HL-60 (cell line): Measurements from ENCODE around the gene MICOS13.

Source experiments
- DNase-seq, 2 experiments: peaks; one replicate each; pipeline ENCODE4 v3.0.0-alpha.2; 2010 to 2020; ENCODE audit warnings: low read depth in 1 of 2, low spot score in 1 of 2
- H3K27ac ChIP-seq: fragments of 250-450 bp; sonication (Bioruptor Pico); replicated peaks from 2 replicates; pipeline ENCODE4 v1.5.1; 2020; ENCODE audit warnings: mild to moderate bottlenecking, moderate library complexity
- H3K27me3 ChIP-seq: fragments of 250-450 bp; sonication (Bioruptor Pico); 2 replicates; pipeline ENCODE4 v1.5.1; 2021; ENCODE audit warnings: mild to moderate bottlenecking, moderate library complexity; ENCODE audit not compliant: insufficient read depth, poor library complexity, severe bottlenecking
- H3K4me3 ChIP-seq: replicated peaks from 2 replicates; pipeline ENCODE4 v1.5.1; 2011; ENCODE audit warnings: mild to moderate bottlenecking, control low read depth, low read length; ENCODE audit not compliant: insufficient read depth
- GABPA ChIP-seq: IDR thresholded peaks from 2 replicates; pipeline ENCODE4 v1.6.1; 2012; ENCODE audit warnings: low read depth
- POLR2AphosphoS5 ChIP-seq: IDR thresholded peaks from 2 replicates; pipeline ENCODE4 v1.6.1; 2012; ENCODE audit warnings: low read depth
- SPI1 ChIP-seq: IDR thresholded peaks from 2 replicates; pipeline ENCODE4 v1.6.1; 2012; ENCODE audit warnings: low read depth, mild to moderate bottlenecking, borderline replicate concordance
- TF ChIP-seq, protein P1 (sequence below): IDR thresholded peaks from 2 replicates; pipeline ENCODE4 v1.6.1; 2012; ENCODE audit warnings: low read depth; ENCODE audit not compliant: insufficient replicate concordance
- TF ChIP-seq, protein P2 (sequence below): IDR thresholded peaks from one replicate; pipeline ENCODE4 v1.5.1; 2011; ENCODE audit warnings: low read length, control low read depth, inconsistent platforms; ENCODE audit not compliant: insufficient read depth

Gene MICOS13

GRCh38 chr19:5695649-5696195, 15.4 kb upstream of the MICOS13 start:
- no peak for DNase-seq
- H3K4me3 ChIP-seq = no peak overlapping the region
- H3K27ac ChIP-seq = no peak overlapping the region
- TF ChIP-seq, protein P1, sequence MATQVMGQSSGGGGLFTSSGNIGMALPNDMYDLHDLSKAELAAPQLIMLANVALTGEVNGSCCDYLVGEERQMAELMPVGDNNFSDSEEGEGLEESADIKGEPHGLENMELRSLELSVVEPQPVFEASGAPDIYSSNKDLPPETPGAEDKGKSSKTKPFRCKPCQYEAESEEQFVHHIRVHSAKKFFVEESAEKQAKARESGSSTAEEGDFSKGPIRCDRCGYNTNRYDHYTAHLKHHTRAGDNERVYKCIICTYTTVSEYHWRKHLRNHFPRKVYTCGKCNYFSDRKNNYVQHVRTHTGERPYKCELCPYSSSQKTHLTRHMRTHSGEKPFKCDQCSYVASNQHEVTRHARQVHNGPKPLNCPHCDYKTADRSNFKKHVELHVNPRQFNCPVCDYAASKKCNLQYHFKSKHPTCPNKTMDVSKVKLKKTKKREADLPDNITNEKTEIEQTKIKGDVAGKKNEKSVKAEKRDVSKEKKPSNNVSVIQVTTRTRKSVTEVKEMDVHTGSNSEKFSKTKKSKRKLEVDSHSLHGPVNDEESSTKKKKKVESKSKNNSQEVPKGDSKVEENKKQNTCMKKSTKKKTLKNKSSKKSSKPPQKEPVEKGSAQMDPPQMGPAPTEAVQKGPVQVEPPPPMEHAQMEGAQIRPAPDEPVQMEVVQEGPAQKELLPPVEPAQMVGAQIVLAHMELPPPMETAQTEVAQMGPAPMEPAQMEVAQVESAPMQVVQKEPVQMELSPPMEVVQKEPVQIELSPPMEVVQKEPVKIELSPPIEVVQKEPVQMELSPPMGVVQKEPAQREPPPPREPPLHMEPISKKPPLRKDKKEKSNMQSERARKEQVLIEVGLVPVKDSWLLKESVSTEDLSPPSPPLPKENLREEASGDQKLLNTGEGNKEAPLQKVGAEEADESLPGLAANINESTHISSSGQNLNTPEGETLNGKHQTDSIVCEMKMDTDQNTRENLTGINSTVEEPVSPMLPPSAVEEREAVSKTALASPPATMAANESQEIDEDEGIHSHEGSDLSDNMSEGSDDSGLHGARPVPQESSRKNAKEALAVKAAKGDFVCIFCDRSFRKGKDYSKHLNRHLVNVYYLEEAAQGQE = no peak
- peak; percentile 55; the same call in 1 of the 2 replicates for TF ChIP-seq POLR2AphosphoS5
- no peaks in the 10 kb centered on the region for H3K27me3 ChIP-seq

DNA sequence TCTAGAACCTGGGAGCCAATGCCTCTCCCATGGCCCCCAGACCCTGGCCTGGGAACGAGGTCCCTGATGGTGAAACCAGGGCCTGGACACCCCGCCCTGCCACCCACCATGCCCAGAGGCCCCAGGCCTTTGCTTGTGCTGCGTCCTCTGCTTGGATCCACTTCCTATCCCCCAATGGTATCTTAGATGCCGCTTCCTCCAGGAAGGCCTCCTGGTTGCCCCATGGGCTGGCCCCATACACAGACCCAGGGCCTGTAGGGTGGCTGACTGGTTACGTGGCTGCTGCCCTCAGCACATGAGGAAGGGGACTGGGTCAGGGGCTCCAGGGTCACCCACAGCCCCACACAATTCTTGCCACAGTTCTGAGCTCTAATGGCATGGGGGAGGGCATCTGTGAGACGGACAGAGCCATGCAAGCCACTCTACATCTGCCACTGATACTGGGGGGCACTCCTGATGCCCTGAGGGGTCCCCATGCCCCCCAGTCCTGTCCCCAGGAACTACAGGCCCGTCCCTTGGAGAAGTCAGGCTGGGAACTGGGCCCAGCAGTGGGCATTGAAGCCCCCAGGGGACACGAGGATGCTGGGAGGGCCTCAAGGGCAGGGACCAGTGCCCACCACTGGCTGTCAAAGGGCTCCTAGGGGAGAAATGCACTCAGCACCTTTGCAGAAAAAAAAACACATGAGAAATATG, 14.8 kb upstream of the MICOS13 start:
- no peak for DNase-seq
- TF ChIP-seq GABPA = no peak
- no peak for TF ChIP-seq POLR2AphosphoS5
- no peak for TF ChIP-seq SPI1
- TF ChIP-seq, protein P2, sequence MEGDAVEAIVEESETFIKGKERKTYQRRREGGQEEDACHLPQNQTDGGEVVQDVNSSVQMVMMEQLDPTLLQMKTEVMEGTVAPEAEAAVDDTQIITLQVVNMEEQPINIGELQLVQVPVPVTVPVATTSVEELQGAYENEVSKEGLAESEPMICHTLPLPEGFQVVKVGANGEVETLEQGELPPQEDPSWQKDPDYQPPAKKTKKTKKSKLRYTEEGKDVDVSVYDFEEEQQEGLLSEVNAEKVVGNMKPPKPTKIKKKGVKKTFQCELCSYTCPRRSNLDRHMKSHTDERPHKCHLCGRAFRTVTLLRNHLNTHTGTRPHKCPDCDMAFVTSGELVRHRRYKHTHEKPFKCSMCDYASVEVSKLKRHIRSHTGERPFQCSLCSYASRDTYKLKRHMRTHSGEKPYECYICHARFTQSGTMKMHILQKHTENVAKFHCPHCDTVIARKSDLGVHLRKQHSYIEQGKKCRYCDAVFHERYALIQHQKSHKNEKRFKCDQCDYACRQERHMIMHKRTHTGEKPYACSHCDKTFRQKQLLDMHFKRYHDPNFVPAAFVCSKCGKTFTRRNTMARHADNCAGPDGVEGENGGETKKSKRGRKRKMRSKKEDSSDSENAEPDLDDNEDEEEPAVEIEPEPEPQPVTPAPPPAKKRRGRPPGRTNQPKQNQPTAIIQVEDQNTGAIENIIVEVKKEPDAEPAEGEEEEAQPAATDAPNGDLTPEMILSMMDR = no peak
- TF ChIP-seq, protein P1 = no peak
- H3K27ac ChIP-seq = no peak overlapping the region
- H3K4me3 ChIP-seq = no peak overlapping the region
- no peaks in the 10 kb centered on the region for H3K27me3 ChIP-seq

GRCh38 chr19:5694167-5694955, 14.0 kb upstream of the MICOS13 start:
- DNase-seq = no peak

DNA sequence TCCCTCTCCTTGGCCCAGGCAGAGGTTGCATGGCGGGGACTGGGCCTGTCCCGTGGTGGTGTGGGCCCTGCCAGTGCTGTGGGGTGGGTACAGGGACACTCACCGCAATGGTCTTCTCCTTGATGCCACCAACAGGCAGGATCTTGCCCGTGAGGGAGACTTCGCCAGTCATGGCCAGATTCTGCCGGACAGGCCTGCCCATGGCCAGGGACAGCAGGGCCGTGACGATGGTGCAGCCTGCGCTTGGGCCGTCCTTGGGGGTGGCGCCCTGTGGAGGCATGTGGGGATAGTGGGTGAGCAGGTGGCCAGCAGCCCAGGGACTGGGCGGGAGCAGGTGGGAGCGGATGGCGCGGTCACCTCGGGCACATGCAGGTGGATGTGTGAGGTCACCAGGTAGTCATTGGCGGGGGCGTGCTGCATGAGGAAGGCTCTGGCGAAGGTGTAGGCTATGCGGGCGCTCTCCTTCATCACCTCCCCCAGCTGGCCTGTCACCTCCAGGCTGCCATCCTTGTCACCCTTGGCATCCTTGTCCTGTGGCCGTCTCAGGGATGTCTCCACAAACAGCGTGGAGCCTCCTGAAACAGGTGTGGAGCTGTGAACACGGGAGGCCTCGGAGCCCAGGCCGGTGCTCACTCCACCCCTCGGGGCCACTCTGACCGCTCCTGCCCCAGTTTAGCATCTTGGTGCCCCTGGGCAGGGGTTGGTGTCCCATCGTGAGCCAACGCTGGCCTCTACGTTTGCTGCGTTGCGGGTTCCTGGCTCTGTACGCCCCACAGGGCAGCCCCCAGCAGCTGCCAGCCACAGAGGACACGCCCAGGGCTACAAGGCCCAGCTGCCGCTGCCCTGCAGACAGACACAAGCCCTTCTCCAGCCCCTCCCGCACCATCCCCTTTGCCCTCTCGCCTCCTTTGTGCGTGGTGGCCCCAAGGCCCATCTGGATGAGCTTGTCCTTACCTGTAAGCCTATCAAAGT, 13.2 kb upstream of the MICOS13 start:
- no peak for DNase-seq
- Histone ChIP-seq H3K27me3 (no peaks in the 10 kb centered on the region), H3K27ac (0 out of 2 replicates have a peak overlapping the region, but pooled peaks have one; percentile 6), H3K4me3 (no peak overlapping the region)
- TF ChIP-seq GABPA (no peak), POLR2AphosphoS5 (peak; percentile 37)

More at GRCh38 chr19:5694167-5694955, 14.0 kb upstream of the MICOS13 start:
- TF ChIP-seq POLR2AphosphoS5 = peak; percentile 25; the same call in 1 of the 2 replicates
- TF ChIP-seq GABPA = no peak
- H3K27ac ChIP-seq = no peak overlapping the region
- no peak overlapping the region for H3K4me3 ChIP-seq
- H3K27me3 ChIP-seq = no peaks in the 10 kb centered on the region
